Effector CD8-positive, alpha-beta T cell (primary cell): Measurements from ENCODE around the gene SEC14L5.

Source experiments
- DNase-seq: peaks from one replicate; lab custom pipeline; 2025; lab: John Stamatoyannopoulos, UW

The SEC14L5 gene

DNA sequence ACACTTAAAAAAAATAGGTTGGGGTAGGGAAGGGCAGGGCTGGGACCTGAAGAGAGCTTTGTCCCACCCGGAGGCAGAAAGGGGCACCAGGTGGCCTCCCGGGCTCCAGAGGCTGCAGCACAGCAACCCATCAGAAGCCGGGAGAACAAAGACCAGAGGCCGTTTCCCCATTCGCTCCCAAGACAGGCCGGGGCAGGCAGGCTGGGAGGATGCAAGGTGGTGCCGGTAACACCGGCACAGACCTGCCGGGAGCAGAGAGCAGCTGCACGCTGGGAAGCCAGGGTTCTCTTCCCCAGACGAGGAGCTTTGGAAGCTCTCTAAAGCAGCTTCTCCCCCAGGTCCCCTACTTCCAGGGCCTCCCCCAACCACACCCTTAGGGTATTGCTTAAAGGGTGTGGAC is 26.7 kb upstream of the SEC14L5 start:
- DNase-seq, result no peak

GRCh38 chr16:4933433-4933832 is 24.7 kb upstream of the SEC14L5 start:
- DNase-seq, result no peak

- DNase-seq, result no peak
Measured at GRCh38 chr16:4933871-4934395, 24.2 kb upstream of the SEC14L5 start.

DNA sequence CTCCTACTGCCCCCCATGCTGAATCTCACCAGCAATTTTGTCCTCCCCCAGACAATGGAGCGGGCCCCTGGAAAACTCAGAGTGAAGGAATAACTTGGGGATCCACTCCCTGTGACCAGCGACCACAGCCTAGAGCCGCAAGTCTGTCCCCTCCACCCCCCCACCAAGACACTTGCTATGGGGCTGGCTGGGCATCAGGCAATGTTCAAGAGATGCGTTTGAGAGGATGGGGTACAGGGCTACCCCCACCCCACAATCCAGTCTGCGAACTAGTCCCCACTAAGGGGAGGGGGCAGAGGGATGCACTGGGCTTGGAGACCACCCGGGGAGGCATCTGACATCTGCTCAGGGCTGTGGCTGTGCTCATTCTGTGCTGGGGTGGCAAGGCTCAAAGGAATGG is 23.5 kb upstream of the SEC14L5 start:
- no peak for DNase-seq

DNA sequence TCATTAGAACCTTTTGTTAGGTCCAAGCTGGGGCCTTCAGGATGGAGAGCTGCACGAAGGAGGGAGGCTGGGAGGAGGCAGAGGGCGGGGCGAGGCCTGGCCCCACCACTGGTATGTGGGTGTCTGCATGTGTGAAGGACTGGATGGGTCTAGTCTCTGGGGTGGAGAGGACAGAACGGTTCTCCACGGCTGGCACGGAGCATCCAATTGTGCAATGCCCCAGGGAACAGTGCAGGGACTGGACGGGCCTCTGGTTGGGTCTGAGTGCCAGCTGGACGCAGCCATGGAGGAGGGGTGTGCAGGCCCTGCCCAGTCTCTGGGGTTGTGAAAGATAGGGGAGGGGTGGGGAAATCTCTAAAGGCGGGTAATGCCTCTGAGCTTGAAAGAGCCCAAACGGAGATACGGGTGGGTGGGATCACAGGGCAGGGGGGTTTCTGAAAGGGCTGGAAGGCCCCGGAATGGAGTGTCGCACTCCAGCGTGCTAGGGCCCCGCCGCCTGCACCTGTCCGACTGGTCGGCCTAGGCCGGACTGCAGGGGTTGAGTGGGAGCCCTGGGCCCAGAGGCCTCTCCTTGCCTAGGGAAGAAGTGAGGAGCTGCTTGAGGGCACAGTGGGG is 22.8 kb upstream of the SEC14L5 start:
- no peak for DNase-seq

- DNase-seq, result no peak
Measured at GRCh38 chr16:4936181-4936990, 21.7 kb upstream of the SEC14L5 start.

DNA sequence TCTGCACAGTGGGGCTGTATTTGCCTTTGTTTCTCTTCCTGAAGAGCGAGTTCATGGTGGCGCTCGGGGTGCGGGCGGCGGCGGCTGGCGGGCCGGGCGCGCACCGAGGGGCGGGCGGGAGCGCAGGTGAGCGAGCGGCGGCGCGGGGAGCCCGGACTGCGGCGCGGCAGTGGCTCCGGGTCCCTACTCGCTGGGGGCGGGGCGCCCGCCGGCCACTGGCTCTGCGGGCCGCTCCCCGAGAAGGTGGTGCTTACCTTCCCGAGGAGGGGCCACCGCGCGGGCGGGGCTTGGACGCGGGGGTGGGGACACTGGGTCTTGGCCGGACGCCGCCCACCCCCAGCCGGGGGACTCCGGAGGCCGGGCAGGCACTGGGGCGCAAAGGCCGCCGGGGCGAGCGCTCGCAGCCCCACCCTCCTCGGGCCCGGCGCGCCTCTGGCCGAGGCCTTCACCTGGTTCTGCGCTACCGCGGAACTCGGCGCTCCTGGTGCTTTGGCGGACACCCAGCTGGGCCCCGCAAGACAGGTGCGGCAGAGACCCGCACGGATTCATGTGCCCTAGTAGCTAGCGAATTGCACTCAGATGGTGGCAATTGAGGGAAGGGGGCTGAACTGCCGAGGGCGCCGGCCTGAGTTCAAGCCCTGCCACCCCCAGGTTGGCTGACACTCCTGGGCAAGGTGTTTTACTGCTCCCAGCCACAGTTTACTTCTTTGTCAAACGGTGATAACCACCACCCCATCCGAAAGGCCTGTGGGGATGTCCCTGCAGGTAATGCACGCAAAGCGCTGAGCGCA is 20.9 kb upstream of the SEC14L5 start, which contains the start of gene PPL:
Gene PPL, minus strand, starts transcription at position 158 of the 791 bp plus-strand sequence. Its CDS starts 103 bp downstream, at position 55.
- DNase-seq, result no peak

GRCh38 chr16:4937782-4938682 is 20.1 kb upstream of the SEC14L5 start:
- DNase-seq, result no peak

DNA sequence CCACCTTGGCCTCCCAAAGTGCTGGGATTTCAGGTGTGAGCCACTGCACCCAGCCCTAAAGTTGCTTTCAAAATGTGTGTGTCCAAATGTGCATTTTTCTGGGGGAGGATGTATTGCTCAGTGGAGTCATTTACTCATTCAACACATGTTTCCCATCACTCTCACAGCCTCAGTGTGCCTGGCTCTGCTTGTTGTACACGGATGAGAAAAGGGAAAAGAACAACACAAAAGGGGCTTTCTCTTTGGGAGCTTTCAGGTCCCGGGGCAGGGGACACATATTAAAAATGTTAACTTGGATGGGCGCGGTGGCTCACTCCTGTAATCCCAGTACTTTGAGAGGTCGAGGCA is 19.5 kb upstream of the SEC14L5 start:
- no peak for DNase-seq

DNA sequence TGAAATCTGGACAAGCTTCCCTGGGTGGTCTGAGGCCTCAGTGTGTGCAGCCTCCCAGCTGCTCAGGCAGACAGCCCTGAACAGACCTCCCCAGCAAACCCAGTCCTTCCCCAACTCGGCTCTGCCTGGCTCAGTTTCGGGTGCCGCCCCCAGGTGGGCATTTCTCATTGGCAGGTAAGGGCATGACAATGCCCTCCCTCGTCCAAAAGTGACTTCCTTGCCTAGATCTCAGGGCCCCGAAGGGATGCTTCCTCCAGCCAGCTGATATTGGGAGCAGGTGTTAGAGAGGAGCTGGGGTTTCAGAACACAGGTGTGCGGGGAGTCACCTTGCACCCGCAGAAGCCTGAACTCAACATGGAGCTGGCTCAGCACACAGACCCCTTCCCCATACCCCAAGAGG is 17.4 kb upstream of the SEC14L5 start:
- DNase-seq, result no peak

DNA sequence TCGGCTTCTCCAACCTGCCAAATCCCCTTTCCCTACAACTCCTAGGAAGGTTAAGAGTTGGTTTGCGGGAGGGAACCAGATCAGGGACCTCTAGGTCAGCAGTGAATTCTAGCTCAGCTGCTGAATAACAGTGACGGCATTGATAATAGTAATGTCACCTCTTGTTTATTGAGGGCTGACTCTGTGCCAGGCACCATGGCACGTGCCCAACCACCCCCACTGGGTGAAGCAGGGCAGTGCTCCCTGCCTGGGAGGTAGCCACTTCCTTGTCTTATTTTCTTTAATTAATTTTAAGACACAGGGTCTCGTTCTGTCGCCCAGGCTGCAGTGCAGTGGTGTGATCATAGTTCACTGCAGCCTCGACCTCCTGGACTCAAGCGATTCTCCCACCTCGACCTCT is 15.6 kb upstream of the SEC14L5 start:
- DNase-seq, result no peak

GRCh38 chr16:4944333-4945281 is 13.5 kb upstream of the SEC14L5 start:
- DNase-seq, result no peak

GRCh38 chr16:4945560-4946502 is 12.3 kb upstream of the SEC14L5 start:
- DNase-seq, result no peak

- no peak for DNase-seq
Measured at GRCh38 chr16:4946917-4947316, 11.2 kb upstream of the SEC14L5 start.

DNA sequence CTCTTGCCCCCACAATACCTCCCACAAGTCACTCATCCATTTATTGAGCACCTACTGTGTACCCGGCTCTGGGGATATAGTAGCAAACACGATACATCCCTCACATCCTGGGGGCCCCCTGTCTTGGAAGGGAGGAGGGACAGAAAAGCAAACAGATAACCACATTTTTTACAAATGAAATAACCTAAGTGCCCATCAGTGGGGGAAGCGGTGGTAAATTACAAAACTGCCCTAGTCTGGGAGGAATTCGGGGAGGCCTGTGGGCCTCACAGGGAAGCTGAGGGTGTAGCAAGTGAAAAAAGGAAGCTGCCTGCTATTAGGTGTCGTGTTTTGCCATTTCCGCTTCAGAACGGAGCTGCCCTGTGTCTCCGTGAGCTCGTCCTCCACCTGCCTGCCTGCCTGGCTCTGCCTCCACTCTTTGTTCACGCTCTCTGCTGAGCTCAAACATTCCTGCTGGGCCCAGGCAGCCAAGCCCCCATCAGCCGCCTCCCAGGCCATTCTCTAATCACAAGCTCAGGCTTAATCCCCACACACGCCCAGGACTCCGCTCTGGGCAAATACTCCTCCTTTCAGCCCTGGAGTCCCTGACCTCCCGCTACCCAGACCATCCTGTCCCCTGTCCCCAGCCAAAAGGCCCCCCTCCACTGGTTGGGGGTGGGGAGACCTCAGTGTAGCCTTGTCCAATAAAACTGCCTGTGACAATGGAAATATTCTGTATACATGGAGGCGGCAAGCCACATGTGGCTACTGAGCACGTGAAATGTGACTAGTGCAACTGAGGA is 10.2 kb upstream of the SEC14L5 start:
- DNase-seq, result no peak

- DNase-seq, result no peak
Measured at GRCh38 chr16:4948903-4949766, 9.0 kb upstream of the SEC14L5 start.

DNA sequence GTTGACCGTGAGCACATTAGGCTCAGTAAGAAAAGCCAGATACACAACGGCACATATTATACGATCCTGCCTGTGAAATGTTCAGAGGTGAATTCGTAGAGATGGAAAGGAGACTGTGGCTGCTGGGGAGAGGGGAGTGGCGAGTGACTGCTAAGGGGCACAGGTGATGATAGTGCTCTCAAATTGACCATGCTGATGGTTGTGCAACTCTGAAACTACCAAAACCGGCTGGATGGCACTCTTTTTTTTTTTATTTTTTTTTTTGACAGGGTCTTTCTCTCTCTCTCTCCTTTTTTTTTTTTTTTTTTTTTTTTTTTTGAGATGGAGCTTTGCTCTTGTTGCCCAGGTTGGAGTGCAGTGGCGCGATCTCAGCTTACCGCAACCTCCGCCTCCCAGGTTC is 8.1 kb upstream of the SEC14L5 start:
- DNase-seq, result no peak
